B cell (primary cell): ENCODE data around the gene NAP1L1.

Source experiments
- EZH2 ChIP-seq: IDR thresholded peaks from 2 replicates; pipeline ENCODE4 v1.6.1; 2012; ENCODE audit warnings: borderline replicate concordance, low read depth, mild to moderate bottlenecking, moderate library complexity, low read length; ENCODE audit not compliant: insufficient read depth, poor library complexity, severe bottlenecking
- TF ChIP-seq, protein P1 (sequence below): fragments of 200-600 bp; IDR thresholded peaks from one replicate; pipeline ENCODE4 v1.8.0; 2022; ENCODE audit warnings: antibody characterized with exemption, mild to moderate bottlenecking

DNA sequence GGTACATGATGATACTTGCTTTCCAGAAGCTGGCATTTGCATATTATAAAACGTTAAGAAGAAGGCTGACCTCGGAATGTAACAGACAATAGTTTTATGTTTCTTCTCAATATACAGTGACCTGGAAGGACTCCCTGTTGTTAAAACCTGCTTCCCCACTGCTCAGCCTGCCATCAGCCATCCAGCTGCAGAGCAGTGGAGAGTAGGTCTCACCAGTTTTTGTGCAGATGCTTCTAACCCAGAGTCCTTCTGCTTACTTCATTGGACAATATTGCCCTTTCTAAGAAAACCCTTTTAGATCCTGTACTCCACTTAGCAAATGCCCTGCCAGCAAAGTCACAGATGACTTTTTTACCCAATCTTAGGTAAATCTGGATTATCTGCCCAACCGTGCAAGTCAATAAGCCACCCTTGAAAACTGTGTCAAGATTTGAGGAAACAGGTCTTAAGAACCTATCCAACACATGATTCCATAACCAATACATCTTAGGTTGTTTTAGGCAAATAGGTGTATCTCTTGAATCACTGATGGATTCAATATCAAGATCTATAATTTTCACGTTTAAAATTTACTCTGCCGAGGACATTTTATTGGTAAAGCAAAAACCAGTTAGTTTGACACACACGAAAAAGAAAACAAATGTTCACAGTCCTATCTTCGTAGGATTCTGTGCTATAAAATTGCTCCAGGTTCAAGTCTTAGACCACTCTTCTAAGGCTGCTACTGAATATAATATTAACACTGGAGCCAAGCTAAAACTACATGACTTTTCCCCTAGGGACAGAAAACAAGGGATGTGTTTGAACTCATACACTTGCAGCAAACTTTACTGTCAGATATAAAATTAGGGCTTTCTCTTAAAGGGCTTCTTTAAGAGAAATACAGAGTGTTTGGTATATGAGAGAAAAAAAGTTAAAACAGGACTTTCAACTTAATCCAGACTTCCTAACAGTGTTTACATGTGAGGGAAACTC is 58.6 kb downstream of the NAP1L1 start:
- TF ChIP-seq, protein P1, sequence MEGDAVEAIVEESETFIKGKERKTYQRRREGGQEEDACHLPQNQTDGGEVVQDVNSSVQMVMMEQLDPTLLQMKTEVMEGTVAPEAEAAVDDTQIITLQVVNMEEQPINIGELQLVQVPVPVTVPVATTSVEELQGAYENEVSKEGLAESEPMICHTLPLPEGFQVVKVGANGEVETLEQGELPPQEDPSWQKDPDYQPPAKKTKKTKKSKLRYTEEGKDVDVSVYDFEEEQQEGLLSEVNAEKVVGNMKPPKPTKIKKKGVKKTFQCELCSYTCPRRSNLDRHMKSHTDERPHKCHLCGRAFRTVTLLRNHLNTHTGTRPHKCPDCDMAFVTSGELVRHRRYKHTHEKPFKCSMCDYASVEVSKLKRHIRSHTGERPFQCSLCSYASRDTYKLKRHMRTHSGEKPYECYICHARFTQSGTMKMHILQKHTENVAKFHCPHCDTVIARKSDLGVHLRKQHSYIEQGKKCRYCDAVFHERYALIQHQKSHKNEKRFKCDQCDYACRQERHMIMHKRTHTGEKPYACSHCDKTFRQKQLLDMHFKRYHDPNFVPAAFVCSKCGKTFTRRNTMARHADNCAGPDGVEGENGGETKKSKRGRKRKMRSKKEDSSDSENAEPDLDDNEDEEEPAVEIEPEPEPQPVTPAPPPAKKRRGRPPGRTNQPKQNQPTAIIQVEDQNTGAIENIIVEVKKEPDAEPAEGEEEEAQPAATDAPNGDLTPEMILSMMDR = no peak
- no peak for TF ChIP-seq EZH2
